Central memory CD4-positive, alpha-beta T cell (primary cell): ENCODE results near the gene GJA3.

Experiments used
- DNase-seq: peaks from one replicate; pipeline ENCODE4 v3.0.0; 2022

The GJA3 gene

GRCh38 chr13:20150561-20150960 lies 10.3 kb downstream of the GJA3 start:
- DNase-seq = no peak

GRCh38 chr13:20149762-20150161 lies 11.1 kb downstream of the GJA3 start:
- no peak for DNase-seq

- DNase-seq = no peak
Measured at GRCh38 chr13:20148501-20149183, 12.2 kb downstream of the GJA3 start.

GRCh38 chr13:20146381-20146780 lies 14.5 kb downstream of the GJA3 start:
- no peak for DNase-seq

DNA sequence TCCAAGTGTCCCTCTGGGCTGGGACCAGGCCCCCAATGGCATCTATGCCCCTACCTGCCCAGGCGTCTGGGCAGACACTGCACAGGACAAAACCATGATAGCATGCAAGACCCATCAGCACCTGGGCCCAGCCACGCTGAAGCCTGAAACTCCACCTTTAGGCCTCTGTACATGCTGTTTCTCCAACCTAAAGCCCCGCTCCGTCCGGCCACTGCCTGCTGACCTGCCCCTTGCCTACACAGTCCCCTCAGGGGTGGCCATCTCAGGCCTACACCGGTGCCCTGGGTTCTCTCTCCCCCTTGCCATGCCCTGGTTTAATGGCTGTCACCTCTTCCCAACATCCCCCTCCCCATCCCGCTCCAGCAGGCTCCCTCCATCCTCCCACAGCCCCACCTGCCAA lies 15.3 kb downstream of the GJA3 start:
- no peak for DNase-seq

GRCh38 chr13:20144141-20144850 lies 16.6 kb downstream of the GJA3 start:
- DNase-seq = no peak

DNA sequence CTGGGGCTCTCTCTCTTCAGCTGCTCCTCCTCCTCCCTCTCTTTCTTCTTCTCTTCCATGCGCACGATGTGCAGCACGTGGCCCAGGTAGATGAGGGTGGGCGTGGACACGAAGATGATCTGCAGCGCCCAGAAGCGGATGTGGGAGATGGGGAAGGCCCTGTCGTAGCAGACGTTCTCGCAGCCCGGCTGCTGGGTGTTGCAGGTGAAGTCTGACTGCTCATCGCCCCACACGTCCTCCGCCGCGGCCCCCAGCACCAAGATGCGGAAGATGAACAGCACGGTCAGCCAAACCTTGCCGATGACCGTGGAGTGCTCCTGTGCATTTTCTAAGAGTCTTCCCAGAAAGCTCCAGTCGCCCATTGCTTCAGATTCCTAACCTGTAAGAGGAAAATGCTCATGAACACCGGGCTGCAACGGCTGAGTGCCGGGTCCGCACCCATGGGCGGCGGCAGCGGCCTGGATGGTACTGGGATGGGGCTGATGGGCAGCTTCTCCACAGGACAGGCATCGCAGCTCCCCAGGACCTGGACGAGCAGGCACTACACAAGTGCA lies 17.8 kb downstream of the GJA3 start:
- DNase-seq = no peak

- no peak for DNase-seq
Measured at GRCh38 chr13:20142023-20142926, 18.6 kb downstream of the GJA3 start.

GRCh38 chr13:20141238-20142022 lies 19.4 kb downstream of the GJA3 start:
- DNase-seq = no peak

DNA sequence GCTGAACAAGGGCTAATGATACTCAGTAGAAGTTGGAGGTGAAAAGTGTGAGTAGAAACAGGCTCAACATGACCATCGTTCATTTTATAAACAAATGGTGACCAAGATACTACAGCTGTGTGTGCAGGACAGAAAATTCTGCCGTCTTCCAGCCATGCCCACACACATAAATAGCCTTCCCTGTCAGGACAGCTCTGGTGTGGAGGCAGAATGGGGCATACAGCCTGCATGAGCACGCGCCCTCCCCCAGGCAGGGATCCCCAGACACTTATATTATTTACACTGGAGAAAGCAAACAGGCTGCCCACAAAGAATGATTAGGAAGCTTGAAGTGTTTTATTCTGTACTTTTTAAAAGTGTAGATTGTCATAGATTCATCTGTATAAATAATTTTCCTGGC lies 20.4 kb downstream of the GJA3 start:
- no peak for DNase-seq

GRCh38 chr13:20137875-20138274 lies 23.0 kb downstream of the GJA3 start:
- no peak for DNase-seq

DNA sequence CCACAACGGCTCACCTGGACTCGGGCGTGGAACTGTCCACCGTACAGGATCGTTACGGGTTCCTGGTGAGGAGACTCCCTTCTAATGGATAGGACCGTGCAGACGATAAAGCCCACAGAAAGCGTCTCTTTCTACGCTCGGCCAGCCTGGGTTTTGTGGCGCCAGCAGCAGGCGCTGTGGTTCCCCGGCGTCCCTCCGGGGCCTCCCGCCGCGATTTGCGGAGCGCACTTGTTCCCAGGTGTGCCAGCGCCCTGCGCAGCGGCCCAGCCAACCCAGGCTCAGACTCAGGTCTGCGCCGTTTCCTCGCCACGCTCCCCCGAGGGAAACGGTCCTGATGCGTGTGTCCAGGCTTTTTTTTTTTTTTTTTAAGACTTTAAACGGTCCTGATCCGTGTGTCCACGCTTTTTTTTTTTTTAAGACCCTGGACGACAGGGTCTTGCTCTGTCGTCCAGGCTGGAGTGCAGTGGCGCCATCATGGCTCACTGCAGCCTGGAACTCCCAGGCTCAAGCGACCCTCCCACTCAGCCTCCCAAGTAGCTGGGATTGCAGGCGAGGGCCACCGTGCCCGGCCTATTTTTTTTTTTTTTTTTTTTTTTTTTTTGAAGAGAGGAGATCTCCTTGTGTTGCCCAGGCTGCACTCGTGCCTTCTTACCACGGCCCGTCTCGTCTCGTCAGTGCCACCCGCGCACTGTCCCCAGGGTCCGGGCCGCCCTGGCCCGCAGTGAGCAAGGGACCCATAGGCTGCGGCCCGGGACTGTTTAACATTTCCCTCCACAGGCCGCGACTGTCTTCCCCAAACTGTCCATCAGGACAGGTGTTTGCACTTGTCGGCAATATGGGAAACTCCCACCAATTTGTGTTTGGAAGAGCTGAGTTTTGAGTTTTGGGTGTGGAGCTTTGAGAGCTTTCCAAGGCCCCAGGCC lies 23.8 kb downstream of the GJA3 start:
- no peak for DNase-seq

DNA sequence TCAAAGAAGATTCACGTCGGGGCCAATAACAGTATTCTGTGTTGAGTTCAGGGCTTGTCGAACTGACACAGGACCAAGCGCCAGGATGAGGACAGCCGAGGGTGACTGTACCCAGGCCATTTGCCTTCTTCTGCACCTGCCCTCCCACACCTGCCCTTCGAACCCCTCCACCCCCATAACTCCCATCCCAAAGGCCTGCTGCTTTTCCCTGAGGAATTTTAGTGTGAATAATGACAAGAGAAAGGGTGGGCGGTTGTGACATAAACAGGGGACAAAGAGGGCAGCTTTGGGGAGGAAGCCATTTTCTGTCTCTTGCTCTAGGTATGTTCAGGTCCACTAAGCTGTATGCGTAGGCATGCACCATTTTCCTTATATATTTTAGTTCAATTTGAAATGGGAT lies 26.1 kb downstream of the GJA3 start:
- DNase-seq = no peak

- DNase-seq = no peak
Measured at GRCh38 chr13:20132052-20132634, 28.7 kb downstream of the GJA3 start.

DNA sequence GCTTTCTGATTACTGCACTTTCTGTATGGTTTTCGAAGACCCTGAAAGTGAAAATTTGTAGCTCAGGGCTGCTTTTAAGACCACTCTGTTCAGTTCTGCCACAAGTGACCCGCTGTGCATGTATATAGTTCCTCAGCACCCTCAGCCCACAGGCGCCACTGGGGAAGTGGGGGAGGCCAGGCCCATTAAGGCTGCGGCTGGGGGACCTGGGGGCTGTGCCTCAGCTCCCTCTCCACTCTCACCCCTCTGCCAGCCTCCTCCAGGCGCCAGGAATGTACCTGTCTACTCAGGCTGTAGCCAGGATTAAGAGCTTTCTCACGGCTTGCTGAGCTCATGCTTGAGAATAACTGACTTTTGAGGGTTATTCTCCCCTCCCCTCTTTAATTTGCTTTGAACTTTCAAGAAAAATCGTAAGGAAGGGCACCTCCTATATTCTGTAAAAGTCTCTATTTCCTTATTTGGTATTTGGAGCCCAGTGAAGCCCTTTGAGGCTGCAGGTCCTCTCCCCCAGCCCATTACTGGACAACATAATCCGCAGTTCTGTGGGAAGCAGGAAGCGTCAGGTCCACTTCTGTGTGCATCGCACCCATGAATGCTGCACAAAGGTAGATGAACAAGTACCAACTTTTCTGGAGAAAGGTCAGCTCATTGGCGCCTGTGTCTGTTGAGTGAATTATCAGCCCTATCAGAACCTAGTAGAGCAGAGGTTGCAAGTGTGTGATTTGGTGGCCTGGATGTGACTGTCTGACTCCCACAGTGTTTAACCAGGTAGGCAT lies 29.6 kb downstream of the GJA3 start:
- DNase-seq = no peak

DNA sequence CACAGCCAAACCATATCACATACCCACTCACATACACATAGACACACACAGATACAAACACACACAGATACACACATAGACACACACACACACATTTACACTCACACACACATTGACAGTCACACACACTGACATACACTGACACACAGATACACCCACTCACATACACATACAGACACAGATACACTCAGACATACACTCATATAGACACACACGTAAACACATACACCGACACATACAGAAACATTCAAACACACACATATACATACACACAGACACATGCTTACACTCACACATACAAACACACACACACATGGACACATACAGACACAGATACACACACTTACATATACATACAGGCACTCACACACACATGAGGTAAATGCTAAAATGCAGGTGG lies 30.2 kb downstream of the GJA3 start:
- DNase-seq = no peak

GRCh38 chr13:20130012-20130411 lies 30.8 kb downstream of the GJA3 start:
- no peak for DNase-seq

- no peak for DNase-seq
Measured at GRCh38 chr13:20129076-20129475, 31.8 kb downstream of the GJA3 start.

- no peak for DNase-seq
Measured at GRCh38 chr13:20128459-20128931, 32.4 kb downstream of the GJA3 start.
